Measurements from ENCODE around the gene DZIP3. TPM values are rescaled to one million over a fixed set of nuclear protein-coding genes. Genes with fewer than 3 reads are reported as not detected.
"Not testable (repeated sequence)": the region's sequence is repeated elsewhere in the genome, so short reads cannot be mapped to it uniquely, and the experiment has no call there.

Gene DZIP3
- polyA plus RNA-seq, 10 donors: 15.7 to 24.5 (median 18.9) TPM

DNA sequence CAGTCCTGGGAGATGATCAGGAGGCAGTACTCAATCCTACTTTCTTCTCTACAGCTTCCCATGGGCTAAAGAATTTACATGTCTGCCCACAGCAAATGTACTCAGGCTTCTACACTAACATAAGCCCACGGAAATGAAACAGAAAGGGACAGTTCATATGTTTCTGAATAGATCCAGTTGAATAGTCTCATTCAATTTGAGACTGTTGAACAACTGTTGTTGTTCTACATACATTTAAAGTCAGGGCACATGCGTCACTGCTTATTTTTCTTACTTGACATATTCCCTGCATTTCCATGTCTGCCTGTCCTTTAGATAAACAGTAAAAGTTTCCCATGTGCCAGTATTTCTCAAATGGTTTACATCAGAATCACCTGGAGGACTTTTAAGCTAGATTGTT, 102.8 kb downstream of the DZIP3 start:
- DNase-seq: not testable (repeated sequence)

DNA sequence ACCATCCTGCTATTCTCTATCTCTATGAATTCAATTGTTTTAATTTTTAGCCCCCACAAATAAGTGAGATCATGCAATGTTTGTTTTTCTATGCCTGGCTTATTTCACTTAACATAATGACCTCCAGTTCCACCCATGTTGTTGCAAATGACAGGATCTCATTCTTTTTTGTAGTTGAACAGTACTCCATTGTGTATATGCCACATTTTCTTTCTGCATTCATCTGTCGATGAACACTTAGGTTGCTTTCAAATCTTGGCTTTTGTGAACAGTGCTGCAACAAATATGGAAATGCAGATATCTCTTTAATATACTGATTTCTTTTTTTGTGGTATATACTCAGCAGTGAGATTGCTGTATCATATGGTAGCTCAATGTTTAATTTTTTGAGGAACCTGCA, 108.9 kb downstream of the DZIP3 start:
- no peak for DNase-seq

DNA sequence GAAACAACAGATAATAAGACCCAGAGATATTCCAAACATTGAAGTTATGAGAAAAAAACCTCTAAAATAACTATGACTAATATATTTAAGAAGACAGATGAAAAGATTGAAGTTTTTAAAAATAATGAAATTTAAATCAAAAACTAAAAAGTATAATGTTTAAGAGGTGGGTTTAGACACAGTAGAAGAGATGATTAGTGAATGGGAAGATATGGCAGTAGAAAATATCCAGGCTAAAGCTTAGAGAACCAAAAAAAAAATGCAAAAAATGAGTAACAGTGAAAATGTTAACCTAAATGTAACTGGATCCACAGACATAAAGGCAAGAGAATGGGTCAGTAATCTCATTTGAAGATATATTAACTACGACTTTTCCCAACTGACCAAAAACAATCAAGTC, 115.5 kb downstream of the DZIP3 start:
- DNase-seq: no peak

DNA sequence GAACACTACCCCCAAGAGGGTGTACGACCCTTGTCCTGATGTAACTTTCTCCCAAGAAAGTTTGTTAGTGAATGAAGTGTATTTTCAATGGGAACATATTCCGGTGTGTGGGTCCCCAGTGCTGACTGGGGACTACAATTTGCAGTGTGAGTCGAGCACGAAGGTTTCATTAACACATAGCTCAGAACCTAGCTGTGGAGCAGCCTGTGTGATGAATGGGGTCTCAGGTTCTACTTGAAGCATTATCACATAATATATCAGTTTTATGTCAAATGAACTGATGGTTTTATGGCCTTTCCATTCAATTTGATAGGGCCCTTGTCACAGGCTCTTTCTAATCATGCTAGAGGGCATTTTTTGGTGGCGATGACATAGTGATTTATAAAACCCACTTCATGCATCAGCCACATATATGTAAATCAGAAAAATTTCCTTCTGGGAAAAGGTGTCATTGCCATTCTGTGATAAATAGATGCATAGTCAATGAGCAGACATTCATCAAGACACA, 123.5 kb downstream of the DZIP3 start:
- no peak for DNase-seq

DNA sequence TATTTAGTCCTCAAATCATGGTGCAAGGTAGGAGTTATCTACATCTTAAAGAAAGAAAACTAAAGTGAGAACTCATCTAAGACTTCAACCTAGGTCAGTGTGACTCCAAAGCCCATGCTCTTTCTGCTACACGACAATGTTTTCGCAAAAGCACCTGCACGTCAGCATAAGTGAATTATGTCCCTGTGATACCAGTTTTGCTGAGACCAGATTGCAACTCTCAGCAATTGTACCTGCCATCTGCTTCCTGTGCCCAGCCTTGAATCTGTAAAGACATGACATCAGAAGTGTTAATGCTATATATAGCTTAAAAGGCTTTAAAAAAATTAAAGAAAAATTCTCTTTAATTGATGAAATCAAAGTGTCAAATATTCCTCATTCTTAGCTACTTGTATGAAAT, 124.3 kb downstream of the DZIP3 start:
- no peak for DNase-seq

DNA sequence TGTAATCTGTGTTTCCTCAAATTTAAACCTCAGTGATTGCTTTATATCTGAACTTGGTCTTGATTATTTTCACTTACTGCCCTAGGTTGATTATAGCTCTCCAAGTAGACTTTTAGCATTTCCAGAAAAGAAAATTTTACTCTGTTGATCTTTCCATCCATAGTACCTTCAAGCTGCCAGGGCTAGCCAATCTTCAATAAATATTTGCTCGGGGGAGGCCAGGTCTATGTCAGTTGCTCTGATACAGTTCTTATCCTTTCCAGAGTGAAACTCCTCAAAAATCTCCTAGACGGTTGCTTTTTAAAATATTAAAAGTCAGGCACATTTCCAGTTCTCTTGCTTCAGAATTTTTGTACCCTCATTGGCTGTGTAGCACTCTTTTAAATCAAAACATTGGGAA, 128.9 kb downstream of the DZIP3 start:
- no peak for DNase-seq

GRCh38 chr3:108719178-108719806, 129.8 kb downstream of the DZIP3 start:
- DNase-seq: no peak

DNA sequence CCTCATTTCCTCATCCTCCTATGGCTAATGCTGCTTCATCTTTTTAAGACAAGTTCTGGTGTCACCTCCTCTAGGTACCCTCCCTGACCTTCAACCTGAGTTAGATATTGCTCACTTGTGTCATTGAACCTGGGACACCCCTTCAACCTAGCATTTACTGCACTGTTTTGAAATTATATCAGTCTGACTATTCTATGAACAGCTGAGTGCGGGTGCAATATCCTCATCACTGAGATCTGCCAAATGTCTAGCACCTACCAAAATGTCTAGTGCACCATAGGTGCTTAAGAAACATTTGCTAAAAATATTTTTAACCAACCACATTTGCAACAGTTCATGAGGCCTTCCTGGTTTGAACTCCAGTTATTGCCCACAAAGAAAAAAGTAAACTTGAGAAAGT, 133.2 kb downstream of the DZIP3 start:
- no peak for DNase-seq

DNA sequence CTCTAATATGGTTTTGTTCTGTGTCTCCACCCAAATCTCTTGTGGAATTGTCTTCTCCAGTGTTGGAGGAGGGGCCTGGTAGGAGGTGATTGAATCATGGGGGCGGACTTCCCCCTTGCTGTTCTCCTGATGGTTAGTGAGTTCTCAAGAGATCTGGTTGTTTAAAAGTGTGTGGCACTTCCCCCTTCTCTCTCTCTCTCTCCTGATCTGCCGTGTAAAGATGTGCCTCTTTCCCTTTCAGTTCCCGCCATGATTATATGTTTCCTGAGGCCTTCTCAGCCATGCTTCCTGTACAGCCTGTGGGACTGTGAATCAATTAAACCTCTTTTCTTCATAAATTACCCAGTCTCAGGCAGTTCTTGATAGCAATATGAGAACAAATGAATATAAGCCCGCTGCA, 134.6 kb downstream of the DZIP3 start:
- DNase-seq: no peak

DNA sequence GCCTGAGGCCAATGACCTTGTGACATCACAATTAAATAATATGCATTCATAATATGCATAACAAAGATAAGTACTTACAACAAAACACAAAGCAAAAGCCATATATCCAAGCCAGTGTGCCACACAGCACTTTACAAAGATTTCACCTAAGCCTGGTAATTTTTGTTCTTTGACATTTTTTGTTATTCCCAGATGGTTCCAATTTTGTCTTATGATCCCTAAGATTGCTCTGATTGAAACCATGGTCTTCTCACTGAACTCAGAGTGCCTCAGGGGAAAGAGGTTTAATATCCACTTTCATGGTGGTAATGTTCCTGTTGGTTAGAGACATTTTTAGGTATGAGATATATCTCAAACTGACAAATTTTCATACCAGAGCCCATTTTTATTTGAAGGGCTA, 138.6 kb downstream of the DZIP3 start:
- no peak for DNase-seq

- no peak for DNase-seq
Measured at GRCh38 chr3:108728934-108729333, 139.4 kb downstream of the DZIP3 start.

DNA sequence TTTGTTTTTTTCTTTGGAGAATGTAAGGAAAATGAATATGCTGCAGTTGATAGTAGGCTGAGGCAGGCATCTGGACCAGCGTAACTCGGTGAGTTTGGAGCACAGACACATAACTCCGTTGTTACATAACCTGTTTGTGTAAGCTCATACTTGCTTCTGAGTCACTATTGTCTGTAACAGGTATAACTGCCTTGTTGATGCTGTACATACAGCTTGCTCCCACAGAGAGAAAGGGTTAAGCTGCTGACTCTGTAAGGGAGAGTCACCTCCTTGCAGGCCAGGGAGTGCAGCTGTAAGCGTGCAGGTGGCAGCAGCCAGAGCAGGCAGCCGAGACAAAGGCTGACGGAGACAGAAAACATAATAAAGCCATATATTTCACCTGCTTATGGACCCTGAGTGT, 147.3 kb downstream of the DZIP3 start:
- no peak for DNase-seq

DNA sequence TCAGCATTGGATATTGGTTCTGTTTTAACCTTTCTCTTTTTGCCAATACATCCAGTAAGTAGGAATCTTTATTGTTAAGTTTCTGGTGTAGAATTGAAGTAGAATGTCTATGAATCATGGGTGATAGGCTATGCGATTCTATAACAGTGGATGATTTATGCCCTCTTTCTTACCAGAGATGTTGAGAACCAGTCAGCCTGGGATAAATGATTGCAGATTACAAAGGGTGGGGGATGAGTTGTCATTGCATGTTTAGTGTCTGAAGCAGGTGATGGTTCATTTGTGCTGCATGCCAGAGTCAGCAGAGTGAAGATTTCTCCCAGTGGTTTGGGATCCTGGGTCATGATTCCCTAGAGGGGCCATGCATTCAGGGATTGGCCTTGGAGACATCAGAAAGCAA, 153.4 kb downstream of the DZIP3 start:
- DNase-seq: no peak

Other genes starting within 250 kb of the DZIP3 start
- gene MYH15, start 79.1 kb upstream of the DZIP3 start, polyA plus RNA-seq (ENCODE audit: insufficient read length in 10 of 10): under 1 TPM; 0.18 to 0.76 (median 0.38) TPM
- 10 to 100 TPM in 5 of 10 donors, 1 to 10 TPM in 5; 7.9 to 12.0 (median 9.9) TPM for gene CIP2A, start 284 bp upstream of the DZIP3 start, polyA plus RNA-seq (ENCODE audit: insufficient read length in 10 of 10)
- not detected for gene RETNLB, start 167.7 kb downstream of the DZIP3 start, polyA plus RNA-seq (ENCODE audit: insufficient read length in 10 of 10)
- 1 to 10 TPM in 2 of 10 donors, under 1 TPM in 2, not detected in 6; 0.15 to 5.9 (median 0.72) TPM for gene TRAT1, start 233.1 kb downstream of the DZIP3 start, polyA plus RNA-seq (ENCODE audit: insufficient read length in 10 of 10)